Spleen (tissue), 7 donors: ENCODE data around the gene CYP27C1.
"Not testable (repeated sequence)": the region's sequence is repeated elsewhere in the genome, so short reads cannot be mapped to it uniquely, and the experiment has no call there.

ENCODE experiments used
- POLR2A ChIP-seq, 3 donors: fragments of 450-650 bp; IDR thresholded peaks; one replicate each; pipeline ENCODE4 v1.5.1; 2017; ENCODE audit warnings: antibody characterized with exemption in 3 of 3, mild to moderate bottlenecking in 1 of 3
- TF ChIP-seq, protein P1 (sequence below), 11 experiments: fragments of 200-600 bp in 7 of 11; fragments of 450-650 bp in 4 of 11; sonication (generic) in 4 of 11; IDR thresholded peaks in 8 of 11; conservative IDR thresholded peaks in 3 of 11; 1 replicate in 7 of 11; 2 replicates in 4 of 11; pipeline versions ENCODE4 v1.4.0 to v1.8.0; 2016 to 2021; ENCODE audit warnings: antibody characterized with exemption in 11 of 11, inconsistent platforms in 4 of 11, mild to moderate bottlenecking in 1 of 11
- donor health status: DM: no; HTN: no; CAD: no; lungs with moderate emphysema.
- donor health status: DM: no; HTN: no; CAD: no.
- donor health status: DM: no; HTN: no; CAD: no.

DNA sequence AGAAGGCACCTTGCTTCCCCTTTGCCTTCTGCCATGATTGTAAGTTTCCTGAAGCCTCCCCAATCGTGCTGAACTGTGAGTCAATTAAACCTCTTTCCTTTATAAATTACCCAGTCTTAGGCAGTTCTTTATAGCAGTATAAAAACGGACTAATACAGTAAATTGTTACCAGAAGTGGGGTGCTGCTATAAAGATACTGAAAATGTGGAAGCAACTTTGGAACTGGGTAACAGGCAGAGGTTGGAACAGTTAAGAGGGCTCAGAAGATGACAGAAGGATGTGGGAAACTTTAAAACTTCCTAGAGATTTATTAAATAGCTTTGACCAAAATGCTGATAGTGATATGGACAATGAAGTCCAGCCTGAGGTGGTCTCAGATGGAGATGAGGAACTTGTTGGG is 17.7 kb upstream of the CYP27C1 start:
- not testable (repeated sequence) for TF ChIP-seq POLR2A (IDR thresholded peaks at IDR 0.05)
- TF ChIP-seq, protein P1, sequence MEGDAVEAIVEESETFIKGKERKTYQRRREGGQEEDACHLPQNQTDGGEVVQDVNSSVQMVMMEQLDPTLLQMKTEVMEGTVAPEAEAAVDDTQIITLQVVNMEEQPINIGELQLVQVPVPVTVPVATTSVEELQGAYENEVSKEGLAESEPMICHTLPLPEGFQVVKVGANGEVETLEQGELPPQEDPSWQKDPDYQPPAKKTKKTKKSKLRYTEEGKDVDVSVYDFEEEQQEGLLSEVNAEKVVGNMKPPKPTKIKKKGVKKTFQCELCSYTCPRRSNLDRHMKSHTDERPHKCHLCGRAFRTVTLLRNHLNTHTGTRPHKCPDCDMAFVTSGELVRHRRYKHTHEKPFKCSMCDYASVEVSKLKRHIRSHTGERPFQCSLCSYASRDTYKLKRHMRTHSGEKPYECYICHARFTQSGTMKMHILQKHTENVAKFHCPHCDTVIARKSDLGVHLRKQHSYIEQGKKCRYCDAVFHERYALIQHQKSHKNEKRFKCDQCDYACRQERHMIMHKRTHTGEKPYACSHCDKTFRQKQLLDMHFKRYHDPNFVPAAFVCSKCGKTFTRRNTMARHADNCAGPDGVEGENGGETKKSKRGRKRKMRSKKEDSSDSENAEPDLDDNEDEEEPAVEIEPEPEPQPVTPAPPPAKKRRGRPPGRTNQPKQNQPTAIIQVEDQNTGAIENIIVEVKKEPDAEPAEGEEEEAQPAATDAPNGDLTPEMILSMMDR (IDR thresholded peaks at IDR 0.05 in 8 of 11, conservative IDR thresholded peaks at IDR 0.05 in 3 of 11): not testable (repeated sequence)
